Measurements from ENCODE around the gene SLC51A.

SLC51A gene

DNA sequence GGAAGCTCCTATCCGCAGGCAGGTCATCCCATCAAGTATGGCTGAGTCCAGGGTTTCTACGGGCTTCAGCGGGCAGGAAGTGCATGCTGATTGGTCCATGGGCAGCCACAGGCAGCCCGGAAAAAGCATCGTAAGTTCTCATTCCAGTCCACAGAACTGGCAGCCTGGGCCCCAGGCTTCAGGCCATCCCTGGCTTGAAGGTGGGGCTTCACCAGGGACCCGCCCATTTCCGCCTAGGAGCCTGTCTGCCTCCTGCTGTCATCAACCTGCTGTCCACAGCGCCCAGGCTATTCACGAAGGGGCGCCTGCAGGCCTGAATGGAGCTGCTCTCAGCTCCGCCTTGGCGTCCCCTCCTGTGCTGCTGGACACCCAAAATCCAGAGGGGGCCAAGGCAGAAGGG lies 57.3 kb downstream of the SLC51A start:
- Histone ChIP-seq H3K4me1 (ENCODE audit: insufficient read depth, insufficient read length) (peaks cover 6% of the 10 kb centered on the region), H3K9ac (ENCODE audit: insufficient read length, low read depth) (no peak overlapping the region), H3K27me3 (ENCODE audit: insufficient read depth, insufficient read length) (no peaks in the 10 kb centered on the region), H3K4me3 (ENCODE audit: insufficient read length, low read depth) (no peak overlapping the region), H3K36me3 (ENCODE audit: insufficient read depth, insufficient read length, low read length) (peaks cover 47% of the 10 kb centered on the region), H3K9me3 (ENCODE audit: insufficient read depth, low read length) (peaks cover 16% of the 10 kb centered on the region; the same call in 1 of the 2 replicates)
- TF ChIP-seq YY1 (IDR thresholded peaks at IDR 0.05; ENCODE audit: insufficient read depth, insufficient read length) (no peak), ZNF274 (IDR thresholded peaks at IDR 0.05; ENCODE audit: low read depth, low read length) (no peak)
- DNase-seq (ENCODE audit: low read depth, low spot score): no peak

DNA sequence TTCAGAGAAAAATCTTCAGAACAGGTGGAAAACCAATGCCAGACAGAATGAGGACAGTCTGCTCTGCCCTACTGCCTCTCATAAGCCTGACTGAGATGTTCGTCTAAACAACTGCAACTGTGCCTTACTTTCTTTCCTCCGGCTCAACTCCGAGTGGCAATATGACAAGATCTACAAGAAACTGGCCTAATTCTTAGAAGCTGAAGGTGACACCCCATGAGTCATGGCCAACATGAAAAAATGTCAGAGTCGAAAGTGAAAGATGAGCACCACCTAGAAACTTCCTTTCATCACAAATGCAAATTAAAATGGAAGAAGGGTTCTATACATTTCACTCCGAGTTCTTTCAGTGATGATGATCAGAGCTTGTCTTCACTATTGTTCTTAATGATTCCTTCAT lies 58.3 kb downstream of the SLC51A start:
- TF ChIP-seq YY1 (IDR thresholded peaks at IDR 0.05; ENCODE audit: insufficient read depth, insufficient read length) (no peak), ZNF274 (IDR thresholded peaks at IDR 0.05; ENCODE audit: low read depth, low read length) (no peak), SUZ12 (IDR thresholded peaks at IDR 0.05; ENCODE audit: extremely low read depth, insufficient read depth, insufficient read length) (no peak)
- H3K27me3 ChIP-seq (ENCODE audit: insufficient read depth, insufficient read length): no peaks in the 10 kb centered on the region
- no peak overlapping the region for H3K9ac ChIP-seq (ENCODE audit: insufficient read length, low read depth)
- H3K36me3 ChIP-seq (ENCODE audit: insufficient read depth, insufficient read length, low read length): peaks cover 38% of the 10 kb centered on the region
- peaks cover 16% of the 10 kb centered on the region; the same call in 1 of the 2 replicates for H3K9me3 ChIP-seq (ENCODE audit: insufficient read depth, low read length)
- peaks cover 6% of the 10 kb centered on the region for H3K4me1 ChIP-seq (ENCODE audit: insufficient read depth, insufficient read length)
- no peak overlapping the region for H3K4me3 ChIP-seq (ENCODE audit: insufficient read length, low read depth)
- no peak for DNase-seq (ENCODE audit: low read depth, low spot score)

DNA sequence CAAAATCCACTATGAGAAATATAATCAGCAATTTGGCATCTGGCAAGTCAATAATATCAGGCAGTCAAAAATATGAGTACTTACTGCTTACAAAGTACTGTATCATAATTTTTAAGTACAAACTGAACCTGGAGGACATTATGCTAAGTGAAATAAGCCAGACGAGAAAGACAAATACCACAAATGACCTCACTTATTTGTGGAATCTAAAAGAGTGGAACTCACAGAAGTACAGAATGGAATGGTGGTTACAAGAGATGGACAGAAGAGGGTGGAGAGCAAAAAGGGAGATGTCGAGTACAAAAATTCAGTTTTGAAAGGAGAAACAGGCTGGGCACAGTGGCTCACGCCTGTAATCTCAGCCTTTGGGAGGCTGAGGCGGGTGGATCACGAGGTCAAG lies 58.8 kb downstream of the SLC51A start:
- peaks cover 6% of the 10 kb centered on the region for H3K4me1 ChIP-seq (ENCODE audit: insufficient read depth, insufficient read length)
- DNase-seq (ENCODE audit: low read depth, low spot score): no peak
- no peak overlapping the region for H3K4me3 ChIP-seq (ENCODE audit: insufficient read length, low read depth)
- no peaks in the 10 kb centered on the region for H3K27me3 ChIP-seq (ENCODE audit: insufficient read depth, insufficient read length)
- H3K36me3 ChIP-seq (ENCODE audit: insufficient read depth, insufficient read length, low read length): peaks cover 34% of the 10 kb centered on the region
- no peak overlapping the region for H3K9ac ChIP-seq (ENCODE audit: insufficient read length, low read depth)
- TF ChIP-seq YY1 (IDR thresholded peaks at IDR 0.05; ENCODE audit: insufficient read depth, insufficient read length): no peak
- H3K9me3 ChIP-seq (ENCODE audit: insufficient read depth, low read length): peaks cover 16% of the 10 kb centered on the region; the same call in 1 of the 2 replicates

DNA sequence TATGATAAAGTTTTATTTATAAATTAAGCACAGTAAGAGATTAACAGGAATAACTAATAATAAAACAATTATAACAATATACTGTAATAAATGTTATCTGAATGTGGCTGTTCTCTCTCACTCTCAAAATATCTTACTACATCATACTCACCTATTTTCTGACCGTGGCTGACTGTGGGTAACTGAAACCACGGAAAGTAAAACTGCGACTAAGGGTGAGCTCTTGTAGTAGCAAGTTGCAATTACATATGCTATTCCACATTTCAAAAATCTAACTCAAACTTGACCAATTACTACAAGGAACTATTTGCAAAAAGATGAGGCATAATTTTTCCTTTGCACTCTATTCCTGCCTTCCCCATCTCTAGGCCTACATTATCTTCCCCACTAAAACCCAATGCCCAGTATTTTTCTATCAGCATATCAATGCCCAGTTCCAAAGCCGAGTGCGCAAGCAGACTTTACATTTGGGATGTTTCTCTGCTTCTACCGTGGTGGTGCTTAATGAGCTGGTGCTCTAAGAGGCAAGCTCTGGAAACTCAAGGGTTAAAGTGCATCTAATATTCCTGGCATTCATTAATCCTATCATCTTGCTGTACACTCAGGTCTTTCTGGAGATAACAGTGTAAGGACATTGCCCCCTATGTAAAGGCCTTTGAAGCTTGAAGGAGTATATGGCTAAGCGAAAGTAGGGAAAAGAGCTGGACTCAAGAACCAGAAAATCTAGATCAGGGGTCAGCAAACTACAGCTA lies 64.5 kb downstream of the SLC51A start:
- peaks cover 3% of the 10 kb centered on the region for H3K4me1 ChIP-seq (ENCODE audit: insufficient read depth, insufficient read length)
- TF ChIP-seq SUZ12 (IDR thresholded peaks at IDR 0.05; ENCODE audit: extremely low read depth, insufficient read depth, insufficient read length): no peak
- no peak overlapping the region for H3K9ac ChIP-seq (ENCODE audit: insufficient read length, low read depth)
- no peak overlapping the region for H3K4me3 ChIP-seq (ENCODE audit: insufficient read length, low read depth)
- H3K27me3 ChIP-seq (ENCODE audit: insufficient read depth, insufficient read length): no peaks in the 10 kb centered on the region
- peaks cover 3% of the 10 kb centered on the region for H3K36me3 ChIP-seq (ENCODE audit: insufficient read depth, insufficient read length, low read length)
- DNase-seq (ENCODE audit: low read depth, low spot score): no peak
- no peaks in the 10 kb centered on the region for H3K9me3 ChIP-seq (ENCODE audit: insufficient read depth, low read length)

DNA sequence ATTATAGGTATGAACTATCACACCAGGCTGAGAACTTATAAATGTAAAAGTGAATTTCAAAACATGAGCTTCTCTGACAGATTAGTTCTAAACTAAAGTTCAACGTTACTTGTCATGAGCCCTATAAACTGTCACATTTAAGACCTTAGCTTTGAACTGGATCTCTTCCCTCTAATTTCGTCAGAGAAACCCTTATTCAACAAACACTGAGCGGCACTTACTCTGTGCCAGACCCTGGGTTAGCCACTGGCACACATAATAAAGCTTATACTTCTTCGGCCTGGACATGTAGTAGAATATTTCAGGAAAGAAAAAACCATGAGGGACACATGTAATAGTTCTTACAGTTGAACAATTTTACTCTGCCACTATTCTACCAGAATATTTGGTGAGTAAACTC lies 65.6 kb downstream of the SLC51A start:
- Histone ChIP-seq H3K27me3 (ENCODE audit: insufficient read depth, insufficient read length) (no peaks in the 10 kb centered on the region), H3K4me1 (ENCODE audit: insufficient read depth, insufficient read length) (peaks cover 3% of the 10 kb centered on the region), H3K36me3 (ENCODE audit: insufficient read depth, insufficient read length, low read length) (peaks cover 3% of the 10 kb centered on the region), H3K9me3 (ENCODE audit: insufficient read depth, low read length) (no peaks in the 10 kb centered on the region), H3K4me3 (ENCODE audit: insufficient read length, low read depth) (no peak overlapping the region), H3K9ac (ENCODE audit: insufficient read length, low read depth) (no peak overlapping the region)
- no peak for DNase-seq (ENCODE audit: low read depth, low spot score)
- TF ChIP-seq YY1 (IDR thresholded peaks at IDR 0.05; ENCODE audit: insufficient read depth, insufficient read length): no peak
- no peak for TF ChIP-seq ZNF274 (IDR thresholded peaks at IDR 0.05; ENCODE audit: low read depth, low read length)
- no peak for TF ChIP-seq SUZ12 (IDR thresholded peaks at IDR 0.05; ENCODE audit: extremely low read depth, insufficient read depth, insufficient read length)

Measured in NT2/D1 (cell line).